IMR-90 (cell line): ENCODE results near the gene ANHX. TPM values are rescaled to one million over a fixed set of nuclear protein-coding genes. Genes with fewer than 3 reads are reported as not detected.

Experiments
- ATAC-seq: fragments of 200-7000 bp; cut with Tn5 transposase; 2 replicates; pipeline ENCODE4 v1.9.1; 2020; ENCODE audit warnings: low read depth, mild to moderate bottlenecking, moderate library complexity
- BruUV-seq: library from RNA; stranded (reverse); fragments of 400-500 nt; replicated peaks from 2 replicates; lab custom pipeline; 2021; lab: Mats Ljungman, UMichigan
- CTCF ChIA-PET: fragments of 300-600 bp; formaldehyde crosslinking; extraction: SDS; loops from one replicate; lab custom pipeline; 2021; ENCODE audit warnings: antibody characterized with exemption; lab: Yijun Ruan, JAX
- POLR2A ChIA-PET: fragments of 300-600 bp; sonication (Branson Sonifier 250); formaldehyde crosslinking; loops from one replicate; lab custom pipeline; 2022; ENCODE audit warnings: antibody characterized with exemption; ENCODE audit not compliant: unreplicated experiment; lab: Charles Lee
- DNase-seq: peaks from one replicate; pipeline ENCODE4 v3.0.0; 2013
- H2AFZ ChIP-seq: replicated peaks from 2 replicates; pipeline ENCODE3; 2013; ENCODE audit warnings: low read length, mild to moderate bottlenecking; ENCODE audit not compliant: poor library complexity
- H2AK5ac ChIP-seq: 2 replicates; pipeline ENCODE4 v1.6.1; 2013; ENCODE audit warnings: low read depth, low read length, inconsistent platforms
- H2AK9ac ChIP-seq: replicated peaks from 2 replicates; pipeline ENCODE3; 2013; ENCODE audit warnings: mild to moderate bottlenecking, low read depth, low read length, moderate library complexity; ENCODE audit not compliant: poor library complexity
- H2BK120ac ChIP-seq: 2 replicates; pipeline ENCODE4 v1.6.1; 2013; ENCODE audit warnings: low read depth, low read length, inconsistent platforms
- H2BK15ac ChIP-seq: 3 replicates; pipeline ENCODE4 v1.6.1; 2013; ENCODE audit warnings: low read depth, low read length, inconsistent platforms
- H2BK20ac ChIP-seq: 2 replicates; pipeline ENCODE4 v1.6.1; 2013; ENCODE audit warnings: low read depth, mild to moderate bottlenecking, inconsistent platforms, low read length, moderate library complexity
- H2BK5ac ChIP-seq: 2 replicates; pipeline ENCODE4 v1.6.1; 2013; ENCODE audit warnings: mild to moderate bottlenecking, low read depth, low read length, inconsistent platforms; ENCODE audit not compliant: poor library complexity, severe bottlenecking
- H3K14ac ChIP-seq: replicated peaks from 2 replicates; pipeline ENCODE4 v1.6.1; 2013; ENCODE audit warnings: low read depth, low read length, inconsistent platforms
- H3K18ac ChIP-seq: 2 replicates; pipeline ENCODE4 v1.6.1; 2013; ENCODE audit warnings: low read depth, low read length, control low read depth
- H3K23ac ChIP-seq: 2 replicates; pipeline ENCODE4 v1.6.1; 2013; ENCODE audit warnings: low read depth, low read length, inconsistent platforms
- H3K27ac ChIP-seq: 2 replicates; pipeline ENCODE4 v1.5.1; 2013; ENCODE audit warnings: mild to moderate bottlenecking, control low read depth, low read length; ENCODE audit not compliant: insufficient read depth
- H3K27me3 ChIP-seq: 2 replicates; pipeline ENCODE4 v1.6.1; 2013; ENCODE audit warnings: low read length; ENCODE audit not compliant: control insufficient read depth, insufficient read depth
- H3K36me3 ChIP-seq: 2 replicates; pipeline ENCODE4 v1.6.1; 2013; ENCODE audit warnings: low read length, mixed read lengths; ENCODE audit not compliant: control insufficient read depth, insufficient read depth
- H3K4ac ChIP-seq: 2 replicates; pipeline ENCODE4 v1.6.1; 2013; ENCODE audit warnings: low read depth, low read length, inconsistent platforms
- H3K4me1 ChIP-seq: 2 replicates; pipeline ENCODE4 v1.6.1; 2013; ENCODE audit warnings: low read length, mixed read lengths; ENCODE audit not compliant: control insufficient read depth, insufficient read depth
- H3K4me2 ChIP-seq: 2 replicates; pipeline ENCODE4 v1.6.1; 2013; ENCODE audit warnings: low read depth, mild to moderate bottlenecking, control low read depth, low read length, moderate library complexity
- H3K4me3 ChIP-seq: 2 replicates; pipeline ENCODE4 v1.5.1; 2013; ENCODE audit warnings: low read depth, mild to moderate bottlenecking, control low read depth, low read length, moderate library complexity; ENCODE audit not compliant: insufficient read depth
- H3K56ac ChIP-seq: 2 replicates; pipeline ENCODE4 v1.6.1; 2013; ENCODE audit warnings: low read length, inconsistent platforms; ENCODE audit not compliant: insufficient read depth; ENCODE audit errors: extremely low read depth
- H3K79me1 ChIP-seq, 2 experiments: 2 replicates each; pipeline ENCODE4 v1.6.1; 2013; ENCODE audit warnings: low read length in 2 of 2, inconsistent platforms in 1 of 2, low read depth in 1 of 2
- H3K9ac ChIP-seq: 2 replicates; pipeline ENCODE4 v1.6.1; 2013; ENCODE audit warnings: low read depth, low read length, control low read depth
- H3K9me1 ChIP-seq: 2 replicates; pipeline ENCODE4 v1.6.1; 2013; ENCODE audit warnings: low read length, inconsistent platforms; ENCODE audit not compliant: insufficient read depth
- H3K9me3 ChIP-seq: 2 replicates; pipeline ENCODE4 v1.6.1; 2013; ENCODE audit warnings: low read length; ENCODE audit not compliant: control insufficient read depth, insufficient read depth
- H4K20me1 ChIP-seq: 2 replicates; pipeline ENCODE4 v1.6.1; 2013; ENCODE audit warnings: low read length, inconsistent platforms; ENCODE audit not compliant: insufficient read depth
- H4K5ac ChIP-seq: 2 replicates; pipeline ENCODE4 v1.6.1; 2013; ENCODE audit warnings: mild to moderate bottlenecking, low read depth, low read length, control low read depth
- H4K8ac ChIP-seq, 2 experiments: 2 replicates each; pipeline ENCODE4 v1.6.1; 2013; ENCODE audit warnings: low read depth in 2 of 2, low read length in 2 of 2, control low read depth in 1 of 2, inconsistent platforms in 1 of 2
- H4K91ac ChIP-seq: 2 replicates; pipeline ENCODE4 v1.6.1; 2013; ENCODE audit warnings: low read depth, low read length, inconsistent platforms; ENCODE audit not compliant: insufficient read depth
- BHLHE40 ChIP-seq: fragments of 150-350 bp; IDR thresholded peaks from 2 replicates; pipeline ENCODE4 v1.6.1; 2016; ENCODE audit warnings: mild to moderate bottlenecking, low read depth, low read length
- CEBPB ChIP-seq: IDR thresholded peaks from 2 replicates; pipeline ENCODE4 v1.6.1; 2012; ENCODE audit warnings: low read depth, low read length, improper control_type of control experiment
- CTCF ChIP-seq: conservative IDR thresholded peaks from 2 replicates; pipeline ENCODE4 v1.5.1; 2012; ENCODE audit warnings: mild to moderate bottlenecking, low read depth, low read length, improper control_type of control experiment
- MXI1 ChIP-seq: IDR thresholded peaks from 2 replicates; pipeline ENCODE4 v1.6.1; 2012; ENCODE audit warnings: low read depth, mild to moderate bottlenecking, low read length, moderate library complexity, borderline replicate concordance
- NFE2L2 ChIP-seq: fragments of 150-350 bp; IDR thresholded peaks from 2 replicates; pipeline ENCODE4 v1.6.1; 2016; ENCODE audit warnings: low read depth, mild to moderate bottlenecking, low read length
- POLR2A ChIP-seq: IDR thresholded peaks from 2 replicates; pipeline ENCODE4 v1.6.1; 2012; ENCODE audit warnings: mild to moderate bottlenecking, low read depth, low read length
- WGBS, 2 experiments: methylation state at CpG; one replicate each; pipeline versions ENCODE4 v1.1.5 to v1.1.7; 2013; ENCODE audit warnings: missing lambda C conversion rate in 2 of 2; ENCODE audit not compliant: insufficient read length in 1 of 2; ENCODE audit errors: extremely low coverage in 2 of 2; 5-methylcytosine and 5-hydroxymethylcytosine counted together
- dilution Hi-C: fragments of 300-500 bp; cut with HindIII; formaldehyde crosslinking; loops from one replicate; pipeline ENCODE4 v1.14.3; 2018; ENCODE audit warnings: low sequenced_read_pairs; ENCODE audit not compliant: unreplicated experiment
- in situ Hi-C: fragments of 300-500 bp; cut with MboI; formaldehyde crosslinking; loops from 3 replicates; pipeline ENCODE4 v1.14.3; 2019; ENCODE audit warnings: low sequenced_read_pairs, inconsistent platforms, mixed read lengths
- intact Hi-C: fragments of 100-400 bp; cut with micrococcal nuclease; formaldehyde crosslinking; loops from 2 replicates; pipeline ENCODE4 v1.10.0; 2022
- polyA plus RNA-seq, 3 experiments: library from polyadenylated mRNA; depleted of rRNA; stranded (reverse); fragments of >200 nt; gene quantifications; 2 replicates each; pipeline ENCODE4 v1.2.3, GENCODE V29; 2012; ENCODE audit warnings: low replicate concordance in 1 of 3
- total RNA-seq: library from RNA; depleted of rRNA; stranded (reverse); fragments of >200 nt; gene quantifications from 2 replicates; pipeline ENCODE4 v1.2.3, GENCODE V29; 2012

The ANHX gene
- total and polyA plus RNA-seq, 2 of the 4 experiments (the other 2 are of a cell fraction) = not detected

- Histone ChIP-seq H3K56ac (no peak overlapping the region), H2AK5ac (no peak overlapping the region), H3K4me1 (no peaks in the 10 kb centered on the region), H3K79me1 (peaks cover 17 to 19% of the 10 kb centered on the region in 2 experiments), H3K9me1 (no peaks in the 10 kb centered on the region), H3K36me3 (peaks cover 23% of the 10 kb centered on the region), H4K8ac (no peak overlapping the region; a peak in 1 of 4 replicates), H4K20me1 (no peaks in the 10 kb centered on the region), H3K27ac (no peak overlapping the region), H3K9me3 (peaks cover 26% of the 10 kb centered on the region), H4K5ac (no peak overlapping the region), H3K9ac (no peak overlapping the region), H2AFZ (no peak overlapping the region), H2BK5ac (no peak overlapping the region), H2BK120ac (no peak overlapping the region), H2BK20ac (no peak overlapping the region), H4K91ac (no peak overlapping the region), H3K4me2 (no peak overlapping the region), H2BK15ac (no peak overlapping the region), H3K27me3 (no peaks in the 10 kb centered on the region), H2AK9ac (no peak overlapping the region), H3K23ac (no peak overlapping the region), H3K4me3 (no peak overlapping the region), H3K4ac (no peak overlapping the region), H3K18ac (no peak overlapping the region), H3K14ac (no peak overlapping the region)
- DNase-seq = no peak
- no TSS peak for BruUV-seq
- TF ChIP-seq CTCF = no peak
- TF ChIP-seq NFE2L2 = no peak
- TF ChIP-seq BHLHE40 = no peak
- no peak for TF ChIP-seq POLR2A
- TF ChIP-seq MXI1 = no peak
- peak; percentile 62 for TF ChIP-seq CEBPB
- dilution Hi-C loops (no loop called here), intact Hi-C loops (loop anchor here (1.0 kb wide), 1 partner anchor 100 kb away; the partner anchor contains the start of gene ZNF140), in situ Hi-C loops (no loop called here)
- ATAC-seq = no peak
- no CpG with 5 or more reads among the region's 8 CpGs for WGBS, 2 experiments
- POLR2A ChIA-PET = no interaction called here
- CTCF ChIA-PET = interaction anchor here (1.0 kb wide), 2 partner anchors 10 to 101 kb away, joined by 3 read pairs; no protein-coding TSS in a partner anchor
Measured at GRCh38 chr12:133180669-133181068, 55.0 kb downstream of the ANHX start.
